ENCODE measurements around the gene TDRD9.

DNA sequence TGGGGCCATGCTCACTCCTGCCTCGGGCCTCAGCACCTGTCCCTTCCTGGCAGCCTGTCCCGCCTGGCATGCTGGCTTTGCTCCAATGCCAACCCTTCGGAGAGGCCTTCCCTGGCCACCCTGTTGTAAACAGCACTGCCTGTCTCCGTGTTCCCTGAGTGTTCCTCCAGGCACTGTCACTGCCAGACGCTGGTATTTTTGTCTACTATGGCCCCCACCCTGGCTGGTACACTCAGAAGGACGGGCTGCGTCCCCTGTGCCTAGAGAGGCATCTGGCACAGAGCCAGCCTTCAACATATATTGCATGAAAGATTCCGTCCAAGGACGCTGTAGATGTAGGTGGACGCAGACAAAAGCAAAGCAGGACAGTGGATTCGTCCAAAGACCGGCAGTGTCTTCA lies 154.6 kb downstream of the TDRD9 start:
- TF ChIP-seq, protein P1, sequence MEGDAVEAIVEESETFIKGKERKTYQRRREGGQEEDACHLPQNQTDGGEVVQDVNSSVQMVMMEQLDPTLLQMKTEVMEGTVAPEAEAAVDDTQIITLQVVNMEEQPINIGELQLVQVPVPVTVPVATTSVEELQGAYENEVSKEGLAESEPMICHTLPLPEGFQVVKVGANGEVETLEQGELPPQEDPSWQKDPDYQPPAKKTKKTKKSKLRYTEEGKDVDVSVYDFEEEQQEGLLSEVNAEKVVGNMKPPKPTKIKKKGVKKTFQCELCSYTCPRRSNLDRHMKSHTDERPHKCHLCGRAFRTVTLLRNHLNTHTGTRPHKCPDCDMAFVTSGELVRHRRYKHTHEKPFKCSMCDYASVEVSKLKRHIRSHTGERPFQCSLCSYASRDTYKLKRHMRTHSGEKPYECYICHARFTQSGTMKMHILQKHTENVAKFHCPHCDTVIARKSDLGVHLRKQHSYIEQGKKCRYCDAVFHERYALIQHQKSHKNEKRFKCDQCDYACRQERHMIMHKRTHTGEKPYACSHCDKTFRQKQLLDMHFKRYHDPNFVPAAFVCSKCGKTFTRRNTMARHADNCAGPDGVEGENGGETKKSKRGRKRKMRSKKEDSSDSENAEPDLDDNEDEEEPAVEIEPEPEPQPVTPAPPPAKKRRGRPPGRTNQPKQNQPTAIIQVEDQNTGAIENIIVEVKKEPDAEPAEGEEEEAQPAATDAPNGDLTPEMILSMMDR (conservative IDR thresholded peaks at IDR 0.05; ENCODE audit: low read depth, low read length) = no peak
- TF ChIP-seq EZH2 (IDR thresholded peaks at IDR 0.05; ENCODE audit: borderline replicate concordance, low read depth, low read length, poor library complexity, severe bottlenecking) = no peak
